Islet of Langerhans (tissue), 1 donor: ENCODE measurements around the gene CARMIL3.
"Not testable (repeated sequence)": the region's sequence is repeated elsewhere in the genome, so short reads cannot be mapped to it uniquely, and the experiment has no call there.

Experiments used
- FAIRE-seq: peaks from one replicate; lab custom pipeline; 2011; peaks lifted over from hg19 to GRCh38; lab: Jason Lieb, UNC

The CARMIL3 gene

GRCh38 chr14:24096545-24097181 is 44.9 kb downstream of the CARMIL3 start:
- FAIRE-seq: no peak

GRCh38 chr14:24098229-24098926 is 46.6 kb downstream of the CARMIL3 start:
- no peak for FAIRE-seq

DNA sequence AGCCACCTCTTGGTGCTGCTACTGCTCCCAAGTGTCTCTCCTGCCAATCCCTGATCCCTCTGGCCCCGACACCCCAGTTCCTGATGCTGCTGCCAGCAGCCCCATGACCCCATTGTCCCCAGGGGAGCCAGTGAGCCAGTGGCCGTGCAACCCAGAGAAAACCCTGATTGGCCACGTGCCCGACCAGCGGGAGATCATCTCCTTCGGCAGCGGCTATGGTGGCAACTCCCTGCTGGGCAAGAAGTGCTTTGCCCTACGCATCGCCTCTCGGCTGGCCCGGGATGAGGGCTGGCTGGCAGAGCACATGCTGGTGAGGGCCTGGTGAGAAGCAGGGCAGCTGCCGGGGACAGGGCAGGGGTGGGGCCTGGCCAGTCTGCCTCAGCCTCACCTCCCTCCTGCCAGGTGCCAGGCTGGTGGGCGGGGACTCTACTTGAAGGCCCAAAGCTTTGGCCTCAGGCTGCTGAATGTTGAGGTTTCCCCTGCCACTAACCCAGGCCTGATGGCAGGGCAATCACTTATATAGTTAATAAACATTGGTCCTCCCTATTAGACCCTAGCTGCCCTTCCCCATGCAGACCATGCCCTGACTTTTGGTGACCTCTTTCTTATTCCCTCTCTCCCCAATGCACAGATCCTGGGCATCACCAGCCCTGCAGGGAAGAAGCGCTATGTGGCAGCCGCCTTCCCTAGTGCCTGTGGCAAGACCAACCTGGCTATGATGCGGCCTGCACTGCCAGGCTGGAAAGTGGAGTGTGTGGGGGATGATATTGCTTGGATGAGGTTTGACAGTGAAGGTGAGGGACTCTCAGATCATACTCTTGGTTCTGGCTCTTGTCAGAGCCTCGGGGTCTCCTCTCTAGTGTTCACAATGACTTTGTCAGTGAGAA is 47.4 kb downstream of the CARMIL3 start:
- FAIRE-seq: no peak

- no peak for FAIRE-seq
Observed at GRCh38 chr14:24100197-24100981, 48.6 kb downstream of the CARMIL3 start.

DNA sequence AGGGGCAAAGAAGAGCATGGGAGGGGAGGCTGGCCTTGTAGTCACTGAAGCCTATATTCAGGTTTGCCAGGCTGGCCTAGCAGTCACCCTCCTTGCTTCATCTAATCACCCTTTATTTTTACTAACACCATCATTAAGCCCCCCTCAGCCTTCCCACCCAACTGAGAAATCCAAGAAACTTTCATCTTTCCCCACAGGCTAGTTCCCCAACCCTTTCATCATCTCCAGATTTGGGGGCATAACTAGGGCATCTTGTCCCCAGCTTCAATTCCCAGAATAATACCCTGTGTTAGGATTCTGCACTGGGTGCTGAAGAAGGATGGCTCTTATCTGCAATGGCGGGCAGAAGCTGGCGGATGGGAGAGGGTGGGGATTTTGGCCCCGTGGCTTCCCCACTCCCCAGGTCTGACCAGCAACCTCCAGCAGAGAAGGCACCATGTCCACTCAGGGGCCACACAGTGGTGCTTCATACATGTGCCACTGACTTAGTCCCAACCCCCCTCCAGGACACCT is 49.2 kb downstream of the CARMIL3 start:
- no peak for FAIRE-seq

DNA sequence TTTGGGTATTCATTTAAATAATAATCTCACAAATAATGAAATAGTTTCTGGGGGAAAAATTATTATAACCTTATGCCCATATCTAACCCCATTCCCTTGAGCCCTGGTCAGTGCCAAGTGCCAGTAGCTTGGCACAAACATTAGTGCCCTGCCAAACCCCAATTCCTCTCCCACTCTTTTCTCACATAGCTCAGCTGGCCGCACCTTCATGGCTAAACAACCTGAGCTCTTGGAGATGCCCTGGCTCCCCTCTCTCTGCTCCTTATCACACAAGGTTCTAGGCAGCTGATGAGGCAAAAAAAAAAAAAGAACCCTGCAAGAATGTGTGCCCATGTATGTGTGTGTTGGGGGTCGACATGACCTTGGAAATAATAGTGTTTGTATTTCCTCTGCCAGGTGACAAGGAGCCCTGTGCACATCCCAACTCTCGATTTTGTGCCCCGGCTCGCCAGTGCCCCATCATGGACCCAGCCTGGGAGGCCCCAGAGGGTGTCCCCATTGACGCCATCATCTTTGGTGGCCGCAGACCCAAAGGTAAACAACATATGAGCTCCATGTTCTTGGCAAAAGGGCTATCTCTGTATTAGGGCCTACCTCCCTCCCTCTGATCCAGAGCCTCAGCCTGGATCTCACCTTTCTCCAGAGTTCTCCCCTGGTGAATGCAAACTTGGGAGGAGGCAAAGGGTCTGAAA is 50.7 kb downstream of the CARMIL3 start:
- FAIRE-seq: no peak

DNA sequence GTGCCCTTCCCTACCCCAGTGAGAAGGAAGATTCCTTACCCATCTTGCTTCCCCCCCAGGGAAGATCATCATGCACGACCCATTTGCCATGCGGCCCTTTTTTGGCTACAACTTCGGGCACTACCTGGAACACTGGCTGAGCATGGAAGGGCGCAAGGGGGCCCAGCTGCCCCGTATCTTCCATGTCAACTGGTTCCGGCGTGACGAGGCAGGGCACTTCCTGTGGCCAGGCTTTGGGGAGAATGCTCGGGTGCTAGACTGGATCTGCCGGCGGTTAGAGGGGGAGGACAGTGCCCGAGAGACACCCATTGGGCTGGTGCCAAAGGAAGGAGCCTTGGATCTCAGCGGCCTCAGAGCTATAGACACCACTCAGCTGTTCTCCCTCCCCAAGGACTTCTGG is 51.6 kb downstream of the CARMIL3 start:
- no peak for FAIRE-seq

DNA sequence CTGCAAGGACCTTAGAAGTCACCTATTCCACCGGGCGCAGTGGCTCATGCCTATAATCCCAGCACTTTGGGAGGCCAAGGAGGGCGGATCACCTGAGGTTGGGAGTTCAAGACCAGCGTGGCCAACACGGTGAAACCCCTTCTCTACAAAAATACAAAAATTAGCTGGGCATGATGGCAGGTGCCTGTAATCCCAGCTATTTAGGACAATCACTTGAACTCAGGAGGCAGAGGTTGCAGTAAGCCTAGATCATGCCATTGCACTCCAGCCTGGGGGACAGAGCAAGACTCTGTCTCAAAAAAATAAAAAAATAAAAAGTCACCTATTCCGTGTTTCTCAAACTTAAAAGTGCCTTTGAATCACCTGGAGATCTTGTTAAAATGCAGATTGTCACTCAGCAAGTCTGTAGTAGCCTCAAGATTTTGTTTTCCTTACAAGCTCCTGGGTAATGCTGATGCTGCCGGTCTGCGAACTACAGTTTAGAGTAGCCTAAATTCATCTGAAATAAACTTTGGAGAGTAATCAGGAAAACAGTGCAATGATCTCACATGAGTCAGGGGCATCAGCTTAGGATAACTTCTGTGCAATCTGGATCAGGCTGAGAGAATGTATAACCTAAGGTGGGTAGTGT is 53.9 kb downstream of the CARMIL3 start:
- not testable (repeated sequence) for FAIRE-seq

DNA sequence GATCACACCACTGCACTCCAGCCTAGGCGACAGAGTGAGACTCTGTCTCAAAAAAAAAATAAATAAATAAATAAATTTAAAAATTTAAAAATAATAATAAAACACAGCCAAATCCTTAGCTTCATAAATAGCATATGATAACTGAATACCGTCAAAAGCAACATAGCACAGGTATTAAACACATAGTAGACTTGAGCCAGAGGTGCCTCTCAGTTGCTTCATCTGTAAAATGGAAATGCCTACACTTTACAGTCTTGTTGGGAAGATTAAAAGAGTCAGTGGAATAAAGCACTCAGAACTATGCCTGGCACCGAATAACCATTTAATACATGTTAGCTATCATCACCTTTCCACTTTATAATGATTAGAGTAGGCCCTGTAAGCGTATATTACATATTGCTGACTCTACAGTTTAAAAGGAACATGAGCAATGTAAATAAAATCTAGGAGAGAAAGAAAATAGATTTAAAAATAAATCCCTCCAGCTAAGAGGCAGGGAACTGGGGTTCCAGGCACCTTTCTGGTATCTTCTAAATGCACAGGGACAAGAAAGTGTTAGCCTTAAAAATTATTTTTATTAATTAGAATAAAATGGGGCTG is 55.0 kb downstream of the CARMIL3 start:
- FAIRE-seq: no peak

GRCh38 chr14:24108336-24108874 is 56.6 kb downstream of the CARMIL3 start:
- FAIRE-seq: no peak

GRCh38 chr14:24110060-24110459 is 58.3 kb downstream of the CARMIL3 start:
- no peak for FAIRE-seq

GRCh38 chr14:24110523-24110922 is 58.7 kb downstream of the CARMIL3 start:
- no peak for FAIRE-seq

- FAIRE-seq: no peak
Observed at GRCh38 chr14:24113379-24113800, 61.6 kb downstream of the CARMIL3 start.

- no peak for FAIRE-seq
Observed at GRCh38 chr14:24113801-24114531, 62.2 kb downstream of the CARMIL3 start.

DNA sequence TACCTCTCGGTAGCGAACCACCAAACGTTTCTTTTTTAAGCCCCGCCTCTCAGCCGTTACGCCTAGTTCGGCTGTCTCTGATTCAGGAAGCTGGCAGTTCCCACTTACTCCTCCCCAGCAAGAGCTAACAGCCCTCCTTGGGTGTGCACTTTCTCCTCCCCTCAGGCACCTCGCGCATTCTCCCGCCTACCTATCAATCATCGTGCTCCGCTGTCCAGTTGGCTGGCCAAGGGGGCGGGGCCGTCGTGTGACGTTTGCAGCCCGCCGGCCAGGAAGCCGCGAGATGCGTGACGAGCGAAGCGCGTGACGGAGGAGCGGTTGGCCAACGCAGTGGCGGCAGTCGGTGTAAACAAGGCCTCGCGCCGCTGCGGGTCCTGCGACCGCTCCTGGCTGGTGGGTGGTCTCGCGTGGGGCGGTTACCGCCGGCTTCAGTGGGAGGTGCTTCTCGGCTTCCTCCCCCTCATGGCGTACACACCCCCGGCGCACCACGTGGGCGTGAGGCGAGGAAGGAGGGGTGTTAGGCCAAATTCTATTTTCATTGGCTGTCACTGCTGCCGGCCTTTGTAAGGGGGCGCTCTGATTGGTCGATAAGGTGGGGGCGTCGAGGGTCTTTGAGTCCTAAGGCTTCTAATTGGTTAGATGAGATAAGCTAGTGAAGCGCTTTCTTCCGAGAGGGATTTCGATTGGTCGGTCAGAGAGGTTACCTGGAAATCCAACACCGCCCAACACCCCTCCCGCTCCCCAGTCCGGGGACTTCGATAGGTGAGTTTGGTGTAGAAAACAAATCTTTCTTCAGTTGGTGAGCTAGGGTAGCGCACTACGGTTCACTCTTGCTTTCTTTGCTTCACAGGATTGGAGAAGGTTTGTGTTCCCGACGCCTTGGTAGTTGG is 63.0 kb downstream of the CARMIL3 start, which contains the start of the genes DCAF11 and NRL:
Gene DCAF11 (plus strand): TSS at position 246 of the 890 bp plus-strand sequence. CDS start 818 bp downstream, outside the sequence.
Gene NRL (minus strand): TSS at position 418 of the 890 bp plus-strand sequence. CDS start 32,101 bp downstream, outside the sequence.
- peak; percentile 90 for FAIRE-seq

GRCh38 chr14:24115422-24116127 is 63.8 kb downstream of the CARMIL3 start:
- no peak for FAIRE-seq

GRCh38 chr14:24116128-24116814 is 64.5 kb downstream of the CARMIL3 start:
- FAIRE-seq: no peak
